Measurements from ENCODE around the gene NT5E. TPM values are rescaled to one million over a fixed set of nuclear protein-coding genes. Genes with fewer than 3 reads are reported as not detected.
A peak's percentile ranks its signal among the peaks of the same experiment; 100 is the strongest.

The NT5E gene
- total RNA-seq, 4 donors from 2014 or later, result 0.68 to 6.7 (median 3.2) TPM

DNA sequence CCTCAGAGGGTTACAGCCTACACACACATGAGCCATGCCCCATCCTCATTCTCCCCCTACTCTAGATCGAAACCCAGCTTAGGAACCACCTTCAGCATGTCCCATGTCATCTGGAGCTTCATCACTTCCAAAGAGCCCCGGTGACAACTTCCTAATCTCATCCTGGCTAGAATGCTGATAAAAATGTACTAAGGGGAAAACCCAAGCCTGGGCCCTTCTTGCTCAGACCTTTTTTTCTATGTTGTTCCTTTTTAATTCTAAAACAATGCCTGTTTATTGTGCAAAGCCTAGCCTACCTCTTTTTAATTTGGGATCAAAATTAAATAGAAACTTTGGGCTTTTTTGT is 44.1 kb upstream of the NT5E start:
- H3K36me3 ChIP-seq, result no peaks in the 10 kb centered on the region
- peak overlapping the region in 2 of 4 donors; percentile 26 to 78 for H3K27ac ChIP-seq
- H3K4me1 ChIP-seq, result peaks cover 21 to 53% (median 28%) of the 10 kb centered on the region in 3 donors
- H3K4me3 ChIP-seq, result no peak overlapping the region
- 54% methylated on average over 2 of the region's 2 CpGs for WGBS, 2 donors
- no peak for DNase-seq
- TF ChIP-seq POLR2A (IDR thresholded peaks at IDR 0.05) (no peak), CTCF (IDR thresholded peaks at IDR 0.05) (no peak)
- no peaks in the 10 kb centered on the region for H3K9me3 ChIP-seq
- no peaks in the 10 kb centered on the region for H3K27me3 ChIP-seq
- intact Hi-C loops (cut with DNase I), result no loop called here

DNA sequence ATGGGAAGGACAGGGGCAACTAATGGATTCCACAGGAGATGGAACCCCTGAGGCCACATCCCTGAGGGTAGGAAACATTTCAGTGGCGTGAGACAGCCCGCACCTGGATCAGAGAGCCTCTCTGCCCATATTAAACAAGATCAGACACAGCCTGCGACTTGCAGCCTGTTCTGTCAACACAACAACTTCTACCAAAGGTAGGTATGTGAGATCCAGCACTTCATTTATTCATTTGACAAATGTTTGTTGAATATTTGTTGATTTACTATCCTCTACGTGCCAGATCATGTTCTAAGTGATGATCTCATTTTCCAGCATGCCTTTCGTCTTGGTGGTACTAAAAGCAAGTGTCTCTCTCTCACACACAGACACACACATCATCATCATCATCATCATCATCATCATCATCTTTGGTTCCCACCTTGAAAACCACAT is 43.2 kb upstream of the NT5E start:
- Histone ChIP-seq H3K4me3 (no peak overlapping the region), H3K9me3 (no peaks in the 10 kb centered on the region), H3K27me3 (no peaks in the 10 kb centered on the region), H3K4me1 (peaks cover 21 to 50% (median 28%) of the 10 kb centered on the region in 3 donors), H3K27ac (no peak overlapping the region), H3K36me3 (no peaks in the 10 kb centered on the region)
- TF ChIP-seq CTCF (IDR thresholded peaks at IDR 0.05) (no peak), POLR2A (IDR thresholded peaks at IDR 0.05) (no peak)
- WGBS, 2 donors, result 23 to 40% methylated on average over 5 of the region's 5 CpGs
- DNase-seq, result no peak
- intact Hi-C loops (cut with DNase I), result no loop called here

DNA sequence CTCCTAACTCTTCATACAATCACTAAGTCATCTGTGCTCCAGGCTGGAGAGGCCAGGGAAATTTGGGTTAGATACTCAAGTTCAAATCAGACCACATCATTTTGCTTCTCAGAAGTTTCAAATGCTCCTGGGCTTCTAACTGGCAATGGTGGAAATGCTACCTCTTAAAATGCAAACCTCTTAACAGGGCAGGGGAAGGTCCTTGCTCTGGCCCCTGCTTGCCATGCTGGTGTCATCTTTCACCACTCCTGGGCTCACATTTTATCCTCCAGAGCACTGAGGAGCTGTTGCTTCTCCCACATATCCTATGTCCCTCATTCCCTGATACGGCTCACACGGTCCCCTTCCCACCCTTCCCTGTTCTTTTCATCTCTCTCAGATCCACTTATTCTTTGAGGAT is 41.8 kb upstream of the NT5E start:
- 86 to 93% methylated on average over 2 of the region's 2 CpGs for WGBS, 2 donors
- Histone ChIP-seq H3K4me1 (peaks cover 17 to 36% (median 24%) of the 10 kb centered on the region in 3 donors), H3K27ac (no peak overlapping the region), H3K9me3 (no peaks in the 10 kb centered on the region), H3K36me3 (no peaks in the 10 kb centered on the region), H3K4me3 (no peak overlapping the region), H3K27me3 (no peaks in the 10 kb centered on the region)
- no peak for TF ChIP-seq POLR2A (IDR thresholded peaks at IDR 0.05)
- no peak for TF ChIP-seq CTCF (IDR thresholded peaks at IDR 0.05)
- intact Hi-C loops (cut with DNase I), result no loop called here
- DNase-seq, result no peak

DNA sequence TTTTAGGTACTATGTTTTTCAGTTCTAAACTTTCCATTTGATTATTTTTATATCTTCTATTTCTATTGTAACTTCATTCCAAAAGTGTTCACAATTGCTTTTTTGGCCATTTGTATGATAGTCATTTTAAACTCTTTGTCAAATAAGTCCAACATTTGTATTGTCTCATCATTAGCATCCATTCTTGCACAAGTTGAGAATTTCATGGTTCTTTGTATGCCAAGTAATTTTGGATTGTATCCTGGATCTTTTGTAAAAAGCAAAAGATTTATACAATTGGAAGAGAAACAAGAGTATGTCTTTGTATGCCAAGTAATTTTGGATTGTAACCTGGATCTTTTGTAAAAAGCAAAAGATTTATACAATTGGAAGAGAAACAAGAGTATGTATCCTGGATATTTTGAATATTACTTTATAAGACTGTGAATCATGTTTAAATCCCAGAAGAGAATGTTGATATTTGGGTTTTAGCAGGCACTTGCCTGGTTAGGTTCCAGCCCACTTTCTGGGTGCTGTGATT is 36.9 kb upstream of the NT5E start:
- intact Hi-C loops (cut with DNase I), result no loop called here
- no peak for DNase-seq
- Histone ChIP-seq H3K9me3 (no peaks in the 10 kb centered on the region), H3K4me1 (no peaks in the 10 kb centered on the region), H3K27ac (no peak overlapping the region), H3K36me3 (no peaks in the 10 kb centered on the region), H3K27me3 (no peaks in the 10 kb centered on the region), H3K4me3 (no peak overlapping the region)
- TF ChIP-seq CTCF (IDR thresholded peaks at IDR 0.05) (no peak), POLR2A (IDR thresholded peaks at IDR 0.05) (no peak)

DNA sequence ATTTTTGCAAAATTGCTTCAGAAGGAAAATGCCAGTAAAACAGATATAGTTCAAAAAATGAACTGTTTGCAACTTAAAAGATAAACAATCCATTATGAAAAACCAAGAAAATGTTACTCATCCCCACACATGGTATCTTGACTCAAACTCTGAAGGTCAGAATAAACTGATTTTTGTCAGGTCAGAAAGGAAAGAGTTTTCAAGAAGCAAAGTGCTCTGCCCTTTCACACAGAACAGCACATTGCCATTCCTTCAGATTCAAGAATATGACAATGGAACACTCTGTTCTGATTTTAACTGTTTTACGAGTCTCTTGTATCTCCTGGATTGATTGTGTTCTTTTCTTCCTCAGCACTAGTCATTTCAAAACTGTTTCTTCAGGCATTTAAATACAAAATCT is 33.8 kb upstream of the NT5E start:
- TF ChIP-seq POLR2A (IDR thresholded peaks at IDR 0.05), result no peak
- TF ChIP-seq CTCF (IDR thresholded peaks at IDR 0.05), result no peak
- DNase-seq, result no peak
- no peaks in the 10 kb centered on the region for H3K36me3 ChIP-seq
- H3K9me3 ChIP-seq, result no peaks in the 10 kb centered on the region
- no peak overlapping the region for H3K4me3 ChIP-seq
- H3K27ac ChIP-seq, result no peak overlapping the region
- H3K4me1 ChIP-seq, result no peaks in the 10 kb centered on the region
- no peaks in the 10 kb centered on the region for H3K27me3 ChIP-seq
- intact Hi-C loops (cut with DNase I), result no loop called here
- WGBS, 2 donors, result 65 to 82% methylated on average over 1 of the region's 1 CpG

Measured in esophagus squamous epithelium (tissue), 5 donors.